ENCODE measurements around the gene RMDN2.

The RMDN2 gene

DNA sequence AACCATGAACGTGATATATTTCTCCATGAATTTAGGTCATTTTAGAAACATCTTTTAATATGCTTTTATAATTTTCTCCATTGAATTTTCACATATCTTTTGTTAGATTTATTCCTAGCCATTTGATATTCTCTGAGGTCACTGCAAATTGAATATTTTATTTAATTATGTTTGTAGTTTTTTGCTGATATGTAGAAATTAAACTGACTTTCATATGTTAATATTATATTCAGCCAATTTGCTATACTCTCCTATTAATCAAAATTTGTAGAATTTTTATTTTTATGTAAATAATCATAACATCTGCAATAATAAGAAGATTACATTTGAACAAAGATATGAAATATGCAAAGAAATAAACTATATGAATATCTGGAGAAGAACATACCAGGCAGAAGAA lies 46.9 kb downstream of the RMDN2 start:
- TF ChIP-seq ZFX (IDR thresholded peaks at IDR 0.05; ENCODE audit: borderline replicate concordance), result no peak
- TF ChIP-seq, protein P1, sequence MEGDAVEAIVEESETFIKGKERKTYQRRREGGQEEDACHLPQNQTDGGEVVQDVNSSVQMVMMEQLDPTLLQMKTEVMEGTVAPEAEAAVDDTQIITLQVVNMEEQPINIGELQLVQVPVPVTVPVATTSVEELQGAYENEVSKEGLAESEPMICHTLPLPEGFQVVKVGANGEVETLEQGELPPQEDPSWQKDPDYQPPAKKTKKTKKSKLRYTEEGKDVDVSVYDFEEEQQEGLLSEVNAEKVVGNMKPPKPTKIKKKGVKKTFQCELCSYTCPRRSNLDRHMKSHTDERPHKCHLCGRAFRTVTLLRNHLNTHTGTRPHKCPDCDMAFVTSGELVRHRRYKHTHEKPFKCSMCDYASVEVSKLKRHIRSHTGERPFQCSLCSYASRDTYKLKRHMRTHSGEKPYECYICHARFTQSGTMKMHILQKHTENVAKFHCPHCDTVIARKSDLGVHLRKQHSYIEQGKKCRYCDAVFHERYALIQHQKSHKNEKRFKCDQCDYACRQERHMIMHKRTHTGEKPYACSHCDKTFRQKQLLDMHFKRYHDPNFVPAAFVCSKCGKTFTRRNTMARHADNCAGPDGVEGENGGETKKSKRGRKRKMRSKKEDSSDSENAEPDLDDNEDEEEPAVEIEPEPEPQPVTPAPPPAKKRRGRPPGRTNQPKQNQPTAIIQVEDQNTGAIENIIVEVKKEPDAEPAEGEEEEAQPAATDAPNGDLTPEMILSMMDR (IDR thresholded peaks at IDR 0.05), result no peak
- H3K27ac ChIP-seq, result no peak overlapping the region

GRCh38 chr2:37973615-37974353 lies 48.7 kb downstream of the RMDN2 start:
- no peak for TF ChIP-seq ZFX (IDR thresholded peaks at IDR 0.05; ENCODE audit: borderline replicate concordance)
- TF ChIP-seq, protein P1 (IDR thresholded peaks at IDR 0.05), result no peak
- no peak overlapping the region for H3K27ac ChIP-seq

DNA sequence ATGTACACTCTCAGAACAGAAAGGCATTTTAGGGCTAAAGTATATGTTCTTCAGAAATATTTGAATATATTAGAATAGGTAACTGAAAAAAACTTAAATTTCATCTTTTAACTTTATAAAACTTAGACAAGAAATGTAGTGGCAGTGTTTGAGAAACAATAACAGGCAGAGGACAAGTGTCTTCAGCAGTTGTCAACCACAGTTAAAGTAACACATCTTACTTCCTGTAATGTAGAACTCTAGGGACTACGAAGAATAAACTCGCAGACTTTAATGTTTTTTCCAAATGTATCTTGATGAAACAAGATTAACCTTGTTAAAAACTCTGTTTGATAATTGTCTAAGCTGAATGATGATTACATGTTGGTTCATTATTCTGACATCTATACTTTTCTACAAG lies 50.7 kb downstream of the RMDN2 start:
- H3K27ac ChIP-seq, result no peak overlapping the region
- TF ChIP-seq, protein P1 (IDR thresholded peaks at IDR 0.05), result no peak
- no peak for TF ChIP-seq ZFX (IDR thresholded peaks at IDR 0.05; ENCODE audit: borderline replicate concordance)

GRCh38 chr2:37976411-37976810 lies 51.3 kb downstream of the RMDN2 start:
- TF ChIP-seq ZFX (IDR thresholded peaks at IDR 0.05; ENCODE audit: borderline replicate concordance), result no peak
- TF ChIP-seq, protein P1 (IDR thresholded peaks at IDR 0.05), result no peak
- no peak overlapping the region for H3K27ac ChIP-seq

DNA sequence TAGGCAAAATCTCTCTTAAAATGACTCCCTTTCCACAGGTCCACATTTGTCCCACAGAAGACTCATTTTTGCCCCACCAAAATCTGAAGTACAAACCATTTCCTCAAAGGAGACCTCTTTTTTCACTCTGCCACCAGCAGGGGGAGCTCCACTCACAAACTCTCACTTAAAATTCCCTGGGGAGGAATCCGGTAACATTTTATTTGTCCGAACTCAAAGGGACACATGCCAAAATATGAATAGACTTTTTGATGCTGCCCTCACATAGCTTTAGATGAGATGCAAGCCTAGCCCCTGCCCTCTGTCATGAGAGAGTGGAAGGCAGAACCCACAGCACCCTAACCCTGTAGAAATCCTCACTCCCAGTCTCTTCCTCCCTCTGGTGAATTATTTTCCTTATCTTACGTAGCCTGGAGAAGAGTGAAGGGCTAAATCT lies 57.1 kb downstream of the RMDN2 start:
- no peak overlapping the region for H3K27ac ChIP-seq
- TF ChIP-seq, protein P1 (IDR thresholded peaks at IDR 0.05), result peak; percentile 89
- TF ChIP-seq ZFX (IDR thresholded peaks at IDR 0.05; ENCODE audit: borderline replicate concordance), result no peak

DNA sequence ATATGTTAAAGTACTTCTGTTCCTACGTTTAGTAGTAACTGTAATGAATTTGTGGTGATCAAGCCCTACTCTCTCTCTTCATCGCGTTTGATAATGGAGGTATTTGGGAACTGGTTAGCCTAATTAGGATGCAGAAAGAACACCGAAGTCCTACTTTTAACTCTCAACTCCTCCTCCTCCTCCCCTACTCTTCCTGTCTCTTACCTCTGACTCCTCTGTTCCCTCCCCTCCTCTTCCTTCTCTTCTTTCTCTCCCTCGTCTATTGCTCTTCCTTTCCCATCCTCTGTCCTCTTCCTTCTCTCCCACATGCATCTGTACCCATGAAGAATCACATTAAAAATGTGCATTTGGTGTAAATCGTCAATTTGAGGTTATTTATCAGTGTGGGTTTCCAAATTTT lies 57.8 kb downstream of the RMDN2 start:
- no peak for TF ChIP-seq ZFX (IDR thresholded peaks at IDR 0.05; ENCODE audit: borderline replicate concordance)

GRCh38 chr2:37983719-37984118 lies 58.6 kb downstream of the RMDN2 start:
- no peak overlapping the region for H3K27ac ChIP-seq
- TF ChIP-seq, protein P1 (IDR thresholded peaks at IDR 0.05), result no peak
- no peak for TF ChIP-seq ZFX (IDR thresholded peaks at IDR 0.05; ENCODE audit: borderline replicate concordance)

More for the DNA sequence above, 57.8 kb downstream of the RMDN2 start:
- no peak overlapping the region for H3K27ac ChIP-seq

All from 22Rv1 (cell line).